Stimulated activated CD8-positive, alpha-beta memory T cell treated with anti-CD3 and anti-CD28 coated beads, Interleukin-7, amount 100 ng/mL, for 4 hours (primary cell): ENCODE data around the gene CTBP2.
"Not testable (repeated sequence)": the region's sequence is repeated elsewhere in the genome, so short reads cannot be mapped to it uniquely, and the experiment has no call there.

Experiments
- DNase-seq, 2 donors: peaks; one replicate each; pipeline ENCODE4 v3.0.0-alpha.2; 2020; ENCODE audit warnings: low read depth in 2 of 2

CTBP2 gene

GRCh38 chr10:125158601-125159485 lies 1.5 kb downstream of the CTBP2 start:
- peak in 1 of 2 donors; percentile 33 for DNase-seq

- no peak for DNase-seq
Observed at GRCh38 chr10:125158275-125158600, 2.1 kb downstream of the CTBP2 start.

- no peak for DNase-seq
Observed at GRCh38 chr10:125157505-125157904, 2.9 kb downstream of the CTBP2 start.

- no peak for DNase-seq
Observed at GRCh38 chr10:125156739-125157480, 3.5 kb downstream of the CTBP2 start.

- no peak for DNase-seq
Observed at GRCh38 chr10:125156196-125156595, 4.2 kb downstream of the CTBP2 start.

GRCh38 chr10:125155101-125155500 lies 5.3 kb downstream of the CTBP2 start:
- no peak for DNase-seq

GRCh38 chr10:125154529-125154928 lies 5.8 kb downstream of the CTBP2 start:
- DNase-seq, result no peak

GRCh38 chr10:125153703-125154490 lies 6.5 kb downstream of the CTBP2 start:
- no peak for DNase-seq

- DNase-seq, result no peak
Observed at GRCh38 chr10:125152450-125153368, 7.7 kb downstream of the CTBP2 start.

GRCh38 chr10:125151553-125152449 lies 8.6 kb downstream of the CTBP2 start:
- peak in 1 of 2 donors; percentile 31 for DNase-seq

- DNase-seq, result no peak
Observed at GRCh38 chr10:125151170-125151552, 9.2 kb downstream of the CTBP2 start.

- not testable (repeated sequence) for DNase-seq
Observed at GRCh38 chr10:125150376-125151083, 9.8 kb downstream of the CTBP2 start.

GRCh38 chr10:125149680-125150047 lies 10.7 kb downstream of the CTBP2 start:
- DNase-seq, result no peak

- no peak for DNase-seq
Observed at GRCh38 chr10:125149036-125149679, 11.2 kb downstream of the CTBP2 start.

GRCh38 chr10:125148528-125148927 lies 11.8 kb downstream of the CTBP2 start:
- DNase-seq, result no peak

- DNase-seq, result no peak
Observed at GRCh38 chr10:125147971-125148439, 12.4 kb downstream of the CTBP2 start.

GRCh38 chr10:125146791-125147579 lies 13.4 kb downstream of the CTBP2 start:
- DNase-seq, result no peak

- DNase-seq, result no peak
Observed at GRCh38 chr10:125145636-125146035, 14.7 kb downstream of the CTBP2 start.
